Neural progenitor cell (in vitro differentiated cells): ENCODE data around the gene SMTN. TPM values are rescaled to one million over a fixed set of nuclear protein-coding genes. Genes with fewer than 3 reads are reported as not detected.

Experiments used
- DNase-seq: peaks from one replicate; pipeline ENCODE4 v3.0.0-alpha.2; 2016; ENCODE audit warnings: low spot score
- H2AFZ ChIP-seq: fragments of 200-600 bp; sonication (generic); replicated peaks from 2 replicates; pipeline ENCODE4 v1.6.1; 2016; ENCODE audit warnings: antibody characterized with exemption
- H3F3A ChIP-seq: fragments of 200-600 bp; sonication (generic); 2 replicates; pipeline ENCODE4 v1.6.1; 2016; ENCODE audit warnings: antibody characterized with exemption, low read depth
- H3K27ac ChIP-seq: fragments of 200-600 bp; sonication (generic); 2 replicates; pipeline ENCODE4 v1.5.1; 2016; ENCODE audit warnings: mild to moderate bottlenecking
- H3K27me3 ChIP-seq: fragments of 200-600 bp; sonication (generic); 2 replicates; pipeline ENCODE4 v1.6.1; 2016; ENCODE audit warnings: mild to moderate bottlenecking, moderate library complexity
- H3K36me3 ChIP-seq: fragments of 200-600 bp; sonication (generic); 2 replicates; pipeline ENCODE4 v1.5.1; 2016
- H3K4me1 ChIP-seq: fragments of 200-600 bp; sonication (generic); 2 replicates; pipeline ENCODE4 v1.6.1; 2016; ENCODE audit warnings: mixed run types
- H3K4me2 ChIP-seq: fragments of 200-600 bp; sonication (generic); 2 replicates; pipeline ENCODE4 v1.6.1; 2016
- H3K4me3 ChIP-seq: fragments of 200-600 bp; sonication (generic); 2 replicates; pipeline ENCODE4 v1.5.1; 2016
- H3K79me2 ChIP-seq: fragments of 200-600 bp; sonication (generic); 2 replicates; pipeline ENCODE4 v1.6.1; 2016; ENCODE audit warnings: low read depth
- H3K9ac ChIP-seq: fragments of 200-600 bp; sonication (generic); 2 replicates; pipeline ENCODE4 v1.6.1; 2016
- H3K9me3 ChIP-seq: fragments of 200-600 bp; sonication (generic); 2 replicates; pipeline ENCODE4 v1.5.1; 2016; ENCODE audit warnings: low read depth
- H4K20me1 ChIP-seq: fragments of 200-600 bp; sonication (generic); 2 replicates; pipeline ENCODE4 v1.6.1; 2016; ENCODE audit warnings: low read depth
- H3K27ac Mint-ChIP-seq: 3 replicates; pipeline ENCODE4 v1.8.0; 2021; ENCODE audit warnings: mixed read lengths
- H3K27me3 Mint-ChIP-seq: 2 replicates; pipeline ENCODE4 v1.8.0; 2022; ENCODE audit warnings: low read depth, mild to moderate bottlenecking, inconsistent platforms, moderate library complexity, mixed read lengths; ENCODE audit not compliant: insufficient read depth
- H3K36me3 Mint-ChIP-seq: 3 replicates; pipeline ENCODE4 v1.8.0; 2021; ENCODE audit warnings: mixed read lengths
- H3K4me1 Mint-ChIP-seq: 3 replicates; pipeline ENCODE4 v1.8.0; 2021; ENCODE audit warnings: mixed read lengths
- H3K4me3 Mint-ChIP-seq: 3 replicates; pipeline ENCODE4 v1.8.0; 2021; ENCODE audit warnings: mild to moderate bottlenecking, moderate library complexity, mixed read lengths
- H3K9me3 Mint-ChIP-seq: 3 replicates; pipeline ENCODE4 v1.8.0; 2020; ENCODE audit warnings: mixed read lengths
- EZH2 ChIP-seq: fragments of 200-600 bp; sonication (generic); IDR thresholded peaks from 2 replicates; pipeline ENCODE4 v1.6.1; 2017; ENCODE audit warnings: antibody characterized with exemption, mild to moderate bottlenecking, moderate library complexity
- EZH2phosphoT487 ChIP-seq: fragments of 200-600 bp; sonication (generic); IDR thresholded peaks from 2 replicates; pipeline ENCODE4 v1.6.1; 2017; ENCODE audit warnings: antibody characterized with exemption
- total RNA-seq: library from RNA; depleted of rRNA; stranded (reverse); fragments of >200 nt; gene quantifications from 2 replicates; pipeline ENCODE4 v1.2.3, GENCODE V29; 2015; ENCODE audit warnings: low replicate concordance
- TF ChIP-seq, protein P1 (sequence below): fragments of 200-600 bp; sonication (generic); IDR thresholded peaks from 2 replicates; pipeline ENCODE4 v1.5.1; 2017; ENCODE audit warnings: antibody characterized with exemption, mild to moderate bottlenecking

SMTN gene
- total RNA-seq, 1 donor from 2014 or later = 14.1 TPM

- Histone ChIP-seq H3K9me3 (no peaks in the 10 kb centered on the region), H3K36me3 (no peaks in the 10 kb centered on the region), H3K4me2 (peak overlapping the region; percentile 89), H3K27me3 (no peaks in the 10 kb centered on the region), H4K20me1 (peaks cover 2% of the 10 kb centered on the region), H3F3A (peaks cover 6% of the 10 kb centered on the region), H3K27ac (no peak overlapping the region), H2AFZ (peak overlapping the region; percentile 86), H3K79me2 (peaks cover 9% of the 10 kb centered on the region), H3K4me1 (peaks cover 4% of the 10 kb centered on the region), H3K4me3 (peak overlapping the region; percentile 64), H3K9ac (no peak overlapping the region)
- Mint-ChIP-seq H3K9me3 (no peaks in the 10 kb centered on the region), H3K27ac (no peak overlapping the region), H3K4me3 (no peak overlapping the region), H3K36me3 (peaks cover 2% of the 10 kb centered on the region), H3K27me3 (peaks cover 12% of the 10 kb centered on the region), H3K4me1 (peaks cover 24% of the 10 kb centered on the region)
- TF ChIP-seq, protein P1, sequence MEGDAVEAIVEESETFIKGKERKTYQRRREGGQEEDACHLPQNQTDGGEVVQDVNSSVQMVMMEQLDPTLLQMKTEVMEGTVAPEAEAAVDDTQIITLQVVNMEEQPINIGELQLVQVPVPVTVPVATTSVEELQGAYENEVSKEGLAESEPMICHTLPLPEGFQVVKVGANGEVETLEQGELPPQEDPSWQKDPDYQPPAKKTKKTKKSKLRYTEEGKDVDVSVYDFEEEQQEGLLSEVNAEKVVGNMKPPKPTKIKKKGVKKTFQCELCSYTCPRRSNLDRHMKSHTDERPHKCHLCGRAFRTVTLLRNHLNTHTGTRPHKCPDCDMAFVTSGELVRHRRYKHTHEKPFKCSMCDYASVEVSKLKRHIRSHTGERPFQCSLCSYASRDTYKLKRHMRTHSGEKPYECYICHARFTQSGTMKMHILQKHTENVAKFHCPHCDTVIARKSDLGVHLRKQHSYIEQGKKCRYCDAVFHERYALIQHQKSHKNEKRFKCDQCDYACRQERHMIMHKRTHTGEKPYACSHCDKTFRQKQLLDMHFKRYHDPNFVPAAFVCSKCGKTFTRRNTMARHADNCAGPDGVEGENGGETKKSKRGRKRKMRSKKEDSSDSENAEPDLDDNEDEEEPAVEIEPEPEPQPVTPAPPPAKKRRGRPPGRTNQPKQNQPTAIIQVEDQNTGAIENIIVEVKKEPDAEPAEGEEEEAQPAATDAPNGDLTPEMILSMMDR = no peak
- TF ChIP-seq EZH2 (no peak), EZH2phosphoT487 (no peak)
- DNase-seq = peak; percentile 66
Measured at GRCh38 chr22:31085493-31085824, 4.3 kb downstream of the SMTN start.

GRCh38 chr22:31085928-31086327 lies 4.8 kb downstream of the SMTN start:
- Mint-ChIP-seq H3K4me1 (peaks cover 21% of the 10 kb centered on the region), H3K27me3 (peaks cover 12% of the 10 kb centered on the region), H3K36me3 (peaks cover 2% of the 10 kb centered on the region), H3K27ac (no peak overlapping the region), H3K4me3 (no peak overlapping the region), H3K9me3 (no peaks in the 10 kb centered on the region)
- Histone ChIP-seq H3F3A (peaks cover 6% of the 10 kb centered on the region), H3K9ac (no peak overlapping the region), H3K9me3 (no peaks in the 10 kb centered on the region), H2AFZ (no peak overlapping the region), H3K36me3 (no peaks in the 10 kb centered on the region), H4K20me1 (peaks cover 2% of the 10 kb centered on the region), H3K4me2 (peak overlapping the region; percentile 89), H3K4me3 (no peak overlapping the region), H3K27me3 (no peaks in the 10 kb centered on the region), H3K79me2 (peaks cover 9% of the 10 kb centered on the region), H3K4me1 (peaks cover 4% of the 10 kb centered on the region), H3K27ac (no peak overlapping the region)
- DNase-seq = no peak
- TF ChIP-seq, protein P1 = no peak
- TF ChIP-seq EZH2phosphoT487 (no peak), EZH2 (no peak)

GRCh38 chr22:31086703-31087330 lies 5.7 kb downstream of the SMTN start:
- Histone ChIP-seq H4K20me1 (peaks cover 2% of the 10 kb centered on the region), H3K9me3 (no peaks in the 10 kb centered on the region), H3K4me1 (peaks cover 4% of the 10 kb centered on the region), H3K4me2 (no peak overlapping the region), H3K9ac (no peak overlapping the region), H3K27ac (no peak overlapping the region), H3K36me3 (no peaks in the 10 kb centered on the region), H3K79me2 (peaks cover 9% of the 10 kb centered on the region), H3F3A (peaks cover 6% of the 10 kb centered on the region), H2AFZ (no peak overlapping the region), H3K27me3 (no peaks in the 10 kb centered on the region), H3K4me3 (no peak overlapping the region)
- no peak for DNase-seq
- peaks cover 16% of the 10 kb centered on the region for H3K4me1 Mint-ChIP-seq
- no peak overlapping the region for H3K4me3 Mint-ChIP-seq
- H3K9me3 Mint-ChIP-seq = no peaks in the 10 kb centered on the region
- H3K27me3 Mint-ChIP-seq = peaks cover 10% of the 10 kb centered on the region
- H3K36me3 Mint-ChIP-seq = peaks cover 2% of the 10 kb centered on the region
- TF ChIP-seq EZH2phosphoT487 (no peak), EZH2 (no peak)
- TF ChIP-seq, protein P1 = no peak
- no peak overlapping the region for H3K27ac Mint-ChIP-seq
